H1 (cell line): ENCODE measurements around the gene STAM2. TPM values are rescaled to one million over a fixed set of nuclear protein-coding genes. Genes with fewer than 3 reads are reported as not detected.

Experiments used
- CTCF ChIA-PET: fragments of 300-600 bp; sonication (Branson Sonifier 250); formaldehyde crosslinking; loops from one replicate; lab custom pipeline; 2021; ENCODE audit not compliant: partially characterized antibody; lab: Charles Lee
- POLR2A ChIA-PET: fragments of 300-600 bp; sonication (Branson Sonifier 250); formaldehyde crosslinking; loops from one replicate; lab custom pipeline; 2021; ENCODE audit warnings: inconsistent platforms; ENCODE audit not compliant: partially characterized antibody; lab: Charles Lee
- DNase-seq, 2 experiments: peaks; one replicate each; pipeline versions ENCODE4 v3.0.0 to v3.0.0-alpha.2; 2010 to 2022; ENCODE audit warnings: low spot score in 2 of 2, low read depth in 1 of 2, mixed read lengths in 1 of 2
- FAIRE-seq: peaks from 2 replicates; lab custom pipeline; 2011; peaks lifted over from hg19 to GRCh38; lab: Jason Lieb, UNC
- H2AFZ ChIP-seq: 2 replicates; pipeline ENCODE4 v1.8.1; 2012; ENCODE audit warnings: low read length, inconsistent platforms
- H2AK5ac ChIP-seq: 2 replicates; pipeline ENCODE4 v1.6.1; 2013; ENCODE audit warnings: low read depth, low read length
- H2BK120ac ChIP-seq: replicated peaks from 2 replicates; pipeline ENCODE3; 2013; ENCODE audit warnings: low read depth, low read length, inconsistent platforms
- H2BK12ac ChIP-seq: 2 replicates; pipeline ENCODE4 v1.6.1; 2013; ENCODE audit warnings: low read depth, low read length
- H2BK15ac ChIP-seq: 2 replicates; pipeline ENCODE4 v1.6.1; 2013; ENCODE audit warnings: low read length
- H2BK20ac ChIP-seq: 2 replicates; pipeline ENCODE4 v1.6.1; 2013; ENCODE audit warnings: low read length
- H2BK5ac ChIP-seq: 2 replicates; pipeline ENCODE4 v1.6.1; 2013; ENCODE audit warnings: low read depth, low read length
- H3K14ac ChIP-seq: 2 replicates; pipeline ENCODE4 v1.6.1; 2013; ENCODE audit warnings: inconsistent platforms; ENCODE audit not compliant: insufficient read length
- H3K18ac ChIP-seq: 2 replicates; pipeline ENCODE4 v1.6.1; 2013; ENCODE audit warnings: low read length; ENCODE audit errors: extremely low read depth
- H3K23ac ChIP-seq: 2 replicates; pipeline ENCODE4 v1.6.1; 2013; ENCODE audit warnings: inconsistent platforms; ENCODE audit not compliant: insufficient read length
- H3K23me2 ChIP-seq: 2 replicates; pipeline ENCODE4 v1.6.1; 2013; ENCODE audit warnings: low read depth, low read length
- H3K27ac ChIP-seq: 2 replicates; pipeline ENCODE4 v1.6.1; 2011; ENCODE audit warnings: low read depth, low read length, inconsistent platforms
- H3K27me3 ChIP-seq, 4 experiments: replicated peaks in 1 of 4; 1 replicate in 1 of 4; 2 replicates in 3 of 4; pipeline versions ENCODE4 v1.6.1 to v1.8.1; 2011 to 2013; ENCODE audit warnings: low read length in 3 of 4, mild to moderate bottlenecking in 3 of 4, inconsistent platforms in 2 of 4, mixed read lengths in 2 of 4, moderate library complexity in 1 of 4; ENCODE audit not compliant: control insufficient read depth in 3 of 4, insufficient read depth in 3 of 4; ENCODE audit errors: extremely low read depth in 1 of 4
- H3K36me3 ChIP-seq, 4 experiments: 2 replicates each; pipeline versions ENCODE4 v1.6.1 to v1.8.1; 2011 to 2013; ENCODE audit warnings: mild to moderate bottlenecking in 4 of 4, low read length in 3 of 4, moderate library complexity in 2 of 4, control low read depth in 1 of 4, inconsistent platforms in 1 of 4; ENCODE audit not compliant: insufficient read depth in 4 of 4, control insufficient read depth in 2 of 4
- H3K4ac ChIP-seq: replicated peaks from 2 replicates; pipeline ENCODE3; 2013; ENCODE audit warnings: low read length, low read depth, mixed read lengths, inconsistent platforms; ENCODE audit not compliant: insufficient read length
- H3K4me1 ChIP-seq, 4 experiments: replicated peaks in 1 of 4; 1 replicate in 1 of 4; 2 replicates in 3 of 4; pipeline versions ENCODE4 v1.6.1 to v1.8.1; 2011 to 2013; ENCODE audit warnings: low read length in 3 of 4, inconsistent platforms in 2 of 4, mixed read lengths in 1 of 4; ENCODE audit not compliant: insufficient read depth in 4 of 4, control insufficient read depth in 3 of 4
- H3K4me2 ChIP-seq, 2 experiments: 2 replicates each; pipeline versions ENCODE4 v1.6.1 to v1.8.1; 2011 to 2013; ENCODE audit warnings: low read depth in 2 of 2, low read length in 2 of 2, control low read depth in 1 of 2, inconsistent platforms in 1 of 2, mild to moderate bottlenecking in 1 of 2; ENCODE audit not compliant: insufficient read depth in 1 of 2
- H3K4me3 ChIP-seq, 4 experiments: fragments of 200-600, 300-600 bp in 1 of 4; sonication (generic), shearing (Covaris generic), sonication (Bioruptor Twin) in 1 of 4; 2 replicates each; pipeline versions ENCODE4 v1.5.1 to v1.8.1; 2011 to 2016; ENCODE audit warnings: low read length in 4 of 4, low read depth in 3 of 4, control low read depth in 2 of 4, inconsistent platforms in 2 of 4, mild to moderate bottlenecking in 2 of 4, mixed read lengths in 1 of 4, moderate library complexity in 1 of 4; ENCODE audit not compliant: insufficient read depth in 2 of 4; ENCODE audit errors: extremely low read depth in 1 of 4
- H3K56ac ChIP-seq: replicated peaks from 2 replicates; pipeline ENCODE3; 2013; ENCODE audit warnings: low read depth, mild to moderate bottlenecking, mixed read lengths, low read length, inconsistent platforms; ENCODE audit not compliant: insufficient read length
- H3K79me1 ChIP-seq: 2 replicates; pipeline ENCODE4 v1.6.1; 2013; ENCODE audit warnings: low read depth, low read length, control low read depth
- H3K79me2 ChIP-seq, 2 experiments: 2 replicates each; pipeline versions ENCODE4 v1.6.1 to v1.8.1; 2012 to 2013; ENCODE audit warnings: low read length in 2 of 2, mild to moderate bottlenecking in 2 of 2, inconsistent platforms in 1 of 2; ENCODE audit not compliant: insufficient read depth in 2 of 2, control insufficient read depth in 1 of 2
- H3K9ac ChIP-seq, 4 experiments: replicated peaks in 1 of 4; 1 replicate in 1 of 4; 2 replicates in 3 of 4; pipeline versions ENCODE4 v1.6.1 to v1.8.1; 2011 to 2013; ENCODE audit warnings: low read depth in 3 of 4, low read length in 3 of 4, control low read depth in 2 of 4, mild to moderate bottlenecking in 2 of 4, moderate library complexity in 2 of 4, inconsistent platforms in 1 of 4; ENCODE audit errors: extremely low read depth in 1 of 4
- H3K9me3 ChIP-seq, 2 experiments: 2 replicates each; pipeline versions ENCODE4 v1.6.1 to v1.8.1; 2012 to 2013; ENCODE audit warnings: mild to moderate bottlenecking in 2 of 2, moderate library complexity in 2 of 2, control low read depth in 1 of 2, inconsistent platforms in 1 of 2, low read depth in 1 of 2, low read length in 1 of 2, mixed read lengths in 1 of 2; ENCODE audit not compliant: insufficient read depth in 2 of 2
- H4K20me1 ChIP-seq, 2 experiments: replicated peaks in 1 of 2; 2 replicates each; pipeline versions ENCODE3 to v1.8.1; 2011 to 2013; ENCODE audit warnings: inconsistent platforms in 2 of 2, low read length in 2 of 2, mild to moderate bottlenecking in 1 of 2; ENCODE audit not compliant: insufficient read depth in 2 of 2, control insufficient read depth in 1 of 2
- H4K5ac ChIP-seq: 2 replicates; pipeline ENCODE4 v1.6.1; 2013; ENCODE audit warnings: low read length, low read depth, mixed read lengths, inconsistent platforms; ENCODE audit not compliant: insufficient read length
- H4K8ac ChIP-seq: 2 replicates; pipeline ENCODE4 v1.8.0; 2013; ENCODE audit warnings: mild to moderate bottlenecking, moderate library complexity, low read length, inconsistent platforms; ENCODE audit not compliant: insufficient read depth; ENCODE audit errors: extremely low read depth
- H4K91ac ChIP-seq: replicated peaks from 2 replicates; pipeline ENCODE3; 2013; ENCODE audit warnings: low read length, mixed read lengths, inconsistent platforms; ENCODE audit not compliant: insufficient read length
- FOSL1 ChIP-seq: IDR thresholded peaks from 2 replicates; pipeline ENCODE4 v1.6.1; 2011; ENCODE audit warnings: mild to moderate bottlenecking, low read depth, low read length, moderate library complexity; ENCODE audit not compliant: insufficient read depth
- RFX5 ChIP-seq: IDR thresholded peaks from 2 replicates; pipeline ENCODE4 v1.6.1; 2011; ENCODE audit warnings: low read depth, low read length, improper control_type of control experiment, borderline replicate concordance
- WGBS, 2 experiments: shearing (Covaris generic) in 1 of 2; methylation state at CpG; one replicate each; pipeline versions ENCODE4 v1.1.6 to v1.1.7; 2013 to 2015; ENCODE audit warnings: low lambda C conversion rate in 2 of 2, mixed read lengths in 2 of 2, inconsistent platforms in 1 of 2, low coverage in 1 of 2, missing lambda C conversion rate in 1 of 2; ENCODE audit not compliant: insufficient replicate concordance in 2 of 2, insufficient coverage in 1 of 2, insufficient read length in 1 of 2; ENCODE audit errors: extremely low coverage in 1 of 2, missing lambda C conversion rate in 1 of 2; 5-methylcytosine and 5-hydroxymethylcytosine counted together
- polyA plus RNA-seq, 7 experiments: library from polyadenylated mRNA; depleted of rRNA in 3 of 7; stranded (reverse) in 5 of 7; unstranded in 2 of 7; fragments of >200 nt in 5 of 7; fragments of 200-250 nt in 2 of 7; gene quantifications; 1 replicate in 5 of 7; 2 replicates in 1 of 7; 4 replicates in 1 of 7; pipeline versions ENCODE4 v1.2.1 to v1.2.3, GENCODE V29; 2011 to 2013; ENCODE audit warnings: missing spikeins in 2 of 7, mixed read lengths in 2 of 7
- total RNA-seq: library from RNA; stranded (reverse); fragmentation: NEBNext Ultra II Directional; extraction: Animal tissue kit (Norgen Biotek cat#: 25700); gene quantifications from 2 replicates; pipeline ENCODE4 v1.2.1, GENCODE V29; 2021

The STAM2 gene
- total and polyA plus RNA-seq, 2 of the 8 experiments (the other 6 are each of a cell fraction or from before 2014, with no cell fraction given) = 5.4 to 9.4 TPM

- DNase-seq (no peak), FAIRE-seq (no peak)
- TF ChIP-seq FOSL1 = no peak
- no peak for TF ChIP-seq RFX5
- H3K14ac ChIP-seq = no peak overlapping the region
- H3K23ac ChIP-seq = no peak overlapping the region
- no peak overlapping the region for H3K56ac ChIP-seq
- no peak overlapping the region for H3K27ac ChIP-seq
- H3K4me1 ChIP-seq = no peaks in the 10 kb centered on the region
- no peak overlapping the region for H4K91ac ChIP-seq
- no peak overlapping the region for H4K5ac ChIP-seq
- no peak overlapping the region for H4K8ac ChIP-seq
- no peak overlapping the region for H3K4ac ChIP-seq
- no peaks in the 10 kb centered on the region for H3K79me1 ChIP-seq
- no peak overlapping the region for H2BK20ac ChIP-seq
- no peak overlapping the region for H2AFZ ChIP-seq
- 90% methylated on average over 4 of the region's 4 CpGs; no CpG with 5 or more reads in 1 of the 2 experiments for WGBS, 2 experiments
- H2BK12ac ChIP-seq = no peak overlapping the region
- H4K20me1 ChIP-seq = no peaks in the 10 kb centered on the region
- H2BK5ac ChIP-seq = no peak overlapping the region
- ChIA-PET CTCF (no interaction called here), POLR2A (no interaction called here)
- H3K18ac ChIP-seq = no peak overlapping the region
- no peaks in the 10 kb centered on the region for H3K36me3 ChIP-seq
- H3K4me2 ChIP-seq = no peak overlapping the region
- H2AK5ac ChIP-seq = no peak overlapping the region
- no peaks in the 10 kb centered on the region for H3K23me2 ChIP-seq
- no peak overlapping the region for H2BK120ac ChIP-seq
- H3K4me3 ChIP-seq = no peak overlapping the region
- H2BK15ac ChIP-seq = no peak overlapping the region
- no peaks in the 10 kb centered on the region for H3K27me3 ChIP-seq
- no peak overlapping the region for H3K9ac ChIP-seq
- no peaks in the 10 kb centered on the region for H3K79me2 ChIP-seq
- H3K9me3 ChIP-seq = no peaks in the 10 kb centered on the region
Observed at GRCh38 chr2:152219077-152219828, 43.7 kb upstream of the STAM2 start.
